ENCODE data around the gene AGPAT3.
A peak's percentile ranks its signal among the peaks of the same experiment; 100 is the strongest.

Gene AGPAT3

GRCh38 chr21:43938751-43939442 lies 73.9 kb downstream of the AGPAT3 start:
- peak; percentile 80 for DNase-seq (ENCODE audit: low read depth)

GRCh38 chr21:43939443-43940328 lies 74.7 kb downstream of the AGPAT3 start:
- no peak for DNase-seq (ENCODE audit: low read depth)

GRCh38 chr21:43940329-43941050 lies 75.5 kb downstream of the AGPAT3 start:
- DNase-seq (ENCODE audit: low read depth), result no peak

GRCh38 chr21:43942201-43942600 lies 77.2 kb downstream of the AGPAT3 start:
- no peak for DNase-seq (ENCODE audit: low read depth)

- DNase-seq (ENCODE audit: low read depth), result no peak
Observed at GRCh38 chr21:43942621-43943020, 77.6 kb downstream of the AGPAT3 start.

- no peak for DNase-seq (ENCODE audit: low read depth)
Observed at GRCh38 chr21:43943512-43944077, 78.6 kb downstream of the AGPAT3 start.

- DNase-seq (ENCODE audit: low read depth), result no peak
Observed at GRCh38 chr21:43944078-43944633, 79.1 kb downstream of the AGPAT3 start.

GRCh38 chr21:43944757-43945156 lies 79.7 kb downstream of the AGPAT3 start:
- DNase-seq (ENCODE audit: low read depth), result no peak

GRCh38 chr21:43948740-43949498 lies 83.9 kb downstream of the AGPAT3 start:
- DNase-seq (ENCODE audit: low read depth), result no peak

- no peak for DNase-seq (ENCODE audit: low read depth)
Observed at GRCh38 chr21:43949499-43950208, 84.6 kb downstream of the AGPAT3 start.

GRCh38 chr21:43950481-43950880 lies 85.5 kb downstream of the AGPAT3 start:
- no peak for DNase-seq (ENCODE audit: low read depth)

GRCh38 chr21:43950936-43951335 lies 85.9 kb downstream of the AGPAT3 start:
- no peak for DNase-seq (ENCODE audit: low read depth)

GRCh38 chr21:43951911-43952703 lies 87.1 kb downstream of the AGPAT3 start:
- no peak for DNase-seq (ENCODE audit: low read depth)

GRCh38 chr21:43953021-43953420 lies 88.0 kb downstream of the AGPAT3 start:
- no peak for DNase-seq (ENCODE audit: low read depth)

GRCh38 chr21:43954042-43954441 lies 89.0 kb downstream of the AGPAT3 start:
- no peak for DNase-seq (ENCODE audit: low read depth)

- no peak for DNase-seq (ENCODE audit: low read depth)
Observed at GRCh38 chr21:43954896-43955295, 89.9 kb downstream of the AGPAT3 start.

- no peak for DNase-seq (ENCODE audit: low read depth)
Observed at GRCh38 chr21:43956019-43956669, 91.1 kb downstream of the AGPAT3 start.

GRCh38 chr21:43956670-43957035 lies 91.6 kb downstream of the AGPAT3 start:
- DNase-seq (ENCODE audit: low read depth), result no peak

GRCh38 chr21:43957128-43957571 lies 92.1 kb downstream of the AGPAT3 start:
- DNase-seq (ENCODE audit: low read depth), result no peak
